T-helper 2 cell treated with Interferon-gamma antibody and Interleukin-4, amounts not matched to agents 100 ng/mL and 5 ng/mL, for 36 hours (primary cell): ENCODE measurements around the gene PSTPIP2. TPM values are rescaled to one million over a fixed set of nuclear protein-coding genes. Genes with fewer than 3 reads are reported as not detected.

ENCODE experiments used
- intact Hi-C: fragments of 100-400 bp; cut with micrococcal nuclease; formaldehyde crosslinking; loops from one replicate; pipeline ENCODE4 v1.15.1; 2023
- total RNA-seq: library from RNA; stranded (reverse); gene quantifications from 2 replicates; pipeline ENCODE4 v1.2.3, GENCODE V29; 2022

The PSTPIP2 gene
- total RNA-seq, 1 donor from 2014 or later: 25.6 TPM

DNA sequence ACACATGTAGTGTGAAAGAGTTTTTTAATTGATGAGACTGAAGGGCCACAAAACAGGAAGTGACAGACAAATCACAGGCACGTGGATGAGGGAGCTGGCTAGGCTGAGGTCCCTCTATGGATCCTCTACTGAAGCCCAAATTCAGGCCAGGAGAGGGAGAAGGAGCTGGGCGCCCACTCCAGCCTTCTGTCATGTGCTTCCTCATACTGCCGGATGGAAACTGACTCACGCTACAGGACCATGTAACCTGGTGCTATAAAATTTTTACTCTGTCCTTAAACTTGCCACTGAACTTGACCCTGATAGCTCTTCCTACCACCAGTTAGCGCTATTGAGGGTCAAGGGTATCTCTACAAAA, 31.3 kb downstream of the PSTPIP2 start:
- intact Hi-C loops: loop anchor here (5.0 kb wide), 1 partner anchor 678 kb away; no protein-coding TSS in a partner anchor

DNA sequence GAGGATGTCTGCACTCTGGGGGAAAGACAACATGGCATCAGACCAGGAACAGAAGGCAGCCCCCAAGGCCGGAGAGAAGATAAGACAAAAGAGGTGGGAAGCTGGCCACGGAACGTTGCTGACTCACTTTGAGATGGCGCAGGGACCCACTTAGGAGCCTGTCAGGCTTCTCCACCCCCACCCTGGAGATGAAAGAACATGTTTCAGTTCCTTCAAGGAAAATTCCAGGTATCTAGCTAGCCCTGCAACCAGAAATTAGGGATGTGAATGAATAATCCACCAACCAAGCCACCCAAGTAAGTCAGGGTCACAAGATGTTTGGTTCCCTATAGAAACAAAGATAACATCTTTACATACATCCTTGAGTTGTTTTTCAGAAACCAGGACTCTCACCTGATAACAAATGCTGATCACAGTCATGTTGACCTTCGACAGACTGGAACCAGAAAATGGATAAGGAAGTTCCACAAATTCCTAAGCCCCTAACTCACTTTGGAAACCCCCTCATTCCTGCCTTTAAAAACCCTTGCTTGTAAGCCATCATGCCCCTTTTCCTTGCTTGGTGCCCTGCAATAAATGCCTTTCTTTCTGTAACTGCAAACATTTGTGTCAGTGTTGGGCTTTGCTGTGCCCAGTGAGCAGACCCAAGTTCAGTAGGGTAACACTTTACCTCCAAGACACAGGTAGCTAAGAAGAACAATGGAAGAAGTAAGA, 31.9 kb downstream of the PSTPIP2 start:
- intact Hi-C loops: loop anchor here (5.0 kb wide), 1 partner anchor 678 kb away; no protein-coding TSS in a partner anchor

DNA sequence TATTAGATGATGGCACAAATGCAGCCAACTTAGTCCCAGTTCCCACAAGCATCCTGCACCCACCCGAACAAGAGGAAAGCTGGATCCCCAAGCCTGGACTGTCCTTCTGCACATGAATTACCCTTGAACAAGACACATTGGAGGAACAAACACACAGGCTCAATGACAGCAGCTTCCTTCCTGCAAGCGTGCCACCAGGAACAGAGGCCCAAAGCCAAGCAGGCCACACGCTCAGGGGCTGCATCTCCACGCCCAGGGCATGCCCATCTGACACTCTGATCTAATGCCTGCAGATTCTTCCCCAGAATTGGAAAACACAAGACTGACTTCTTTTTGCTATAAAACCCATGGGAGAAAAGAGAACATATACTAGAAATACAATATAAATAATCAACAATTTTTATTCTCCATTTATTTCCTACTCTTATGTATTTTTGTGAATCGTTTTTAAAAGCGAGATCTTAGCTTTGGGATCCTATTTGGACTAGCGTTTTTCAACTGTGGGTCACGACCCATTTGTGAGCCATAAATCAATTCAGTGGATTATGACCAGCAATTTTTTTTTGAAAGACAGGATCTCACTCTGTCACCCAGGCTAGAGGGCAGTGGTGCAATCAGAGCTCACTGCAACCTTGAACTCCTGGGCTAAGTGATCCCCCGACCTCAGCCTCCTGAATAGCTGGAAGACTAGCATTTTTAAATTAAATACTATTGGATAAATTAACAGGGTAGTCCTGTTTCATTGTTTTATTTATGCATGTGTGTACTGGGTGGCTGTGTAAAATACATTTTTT, 34.4 kb downstream of the PSTPIP2 start:
- intact Hi-C loops: no loop called here

DNA sequence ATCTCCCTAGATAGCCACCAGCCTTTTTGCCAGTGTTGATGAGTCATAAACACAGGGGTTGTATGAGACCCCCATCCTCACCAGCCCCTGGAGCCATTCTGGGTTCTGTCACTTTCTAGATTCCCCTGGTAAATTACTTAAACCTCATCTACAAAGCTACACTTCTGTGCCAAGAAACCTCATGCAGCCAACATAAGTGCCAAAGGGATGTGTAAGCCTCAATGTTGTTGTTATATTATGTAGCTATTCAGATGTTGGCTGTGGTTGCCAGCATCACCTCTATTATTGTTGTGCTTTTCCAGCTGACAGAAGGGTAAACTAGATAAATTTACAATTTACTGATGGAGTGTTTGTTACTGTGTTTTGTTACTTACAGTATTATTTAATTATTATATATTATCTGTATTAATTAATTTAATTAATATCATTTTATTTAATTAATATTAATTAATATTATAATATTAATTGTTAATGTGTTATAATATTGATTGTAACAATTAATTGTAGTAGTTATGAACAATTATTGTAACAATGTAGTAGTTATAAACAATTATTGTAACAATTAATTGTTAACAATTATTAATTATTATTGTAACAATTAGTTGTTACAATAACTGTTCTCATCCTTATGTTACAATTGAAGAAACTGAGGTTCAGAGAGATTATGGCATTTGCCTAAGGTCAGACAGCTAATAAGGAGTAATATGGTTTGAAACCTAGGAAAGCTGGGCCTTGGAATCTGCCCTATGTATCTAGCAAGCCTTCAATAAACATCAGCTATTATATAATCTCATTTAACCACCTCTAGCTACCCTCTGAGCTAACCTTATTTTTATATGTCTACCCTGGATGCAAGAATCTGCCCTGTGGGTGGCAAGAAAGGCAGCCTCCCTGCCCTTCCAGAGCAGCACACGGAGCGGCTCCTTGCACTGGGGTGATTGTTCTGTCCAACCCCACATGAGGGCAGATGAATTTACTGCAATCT, 36.1 kb downstream of the PSTPIP2 start:
- intact Hi-C loops: no loop called here

DNA sequence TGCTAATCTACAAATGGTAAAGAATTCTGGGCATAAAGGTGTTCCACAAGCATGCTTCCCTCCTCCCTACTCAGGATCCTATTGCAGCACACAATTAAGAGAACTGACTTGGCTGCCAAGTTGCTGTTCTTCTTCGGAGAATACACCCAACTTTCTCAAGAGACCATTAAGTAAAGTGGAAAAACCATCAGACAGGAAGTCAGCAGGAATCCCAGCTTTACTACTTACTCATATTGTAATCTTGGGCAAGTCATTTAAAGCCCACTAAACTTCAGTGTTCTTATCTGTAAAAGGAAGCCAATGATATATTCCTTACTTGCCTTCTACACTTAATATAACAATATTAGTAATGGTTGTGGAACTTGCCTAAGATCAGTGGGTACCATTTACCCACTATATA, 37.8 kb downstream of the PSTPIP2 start:
- intact Hi-C loops: no loop called here

DNA sequence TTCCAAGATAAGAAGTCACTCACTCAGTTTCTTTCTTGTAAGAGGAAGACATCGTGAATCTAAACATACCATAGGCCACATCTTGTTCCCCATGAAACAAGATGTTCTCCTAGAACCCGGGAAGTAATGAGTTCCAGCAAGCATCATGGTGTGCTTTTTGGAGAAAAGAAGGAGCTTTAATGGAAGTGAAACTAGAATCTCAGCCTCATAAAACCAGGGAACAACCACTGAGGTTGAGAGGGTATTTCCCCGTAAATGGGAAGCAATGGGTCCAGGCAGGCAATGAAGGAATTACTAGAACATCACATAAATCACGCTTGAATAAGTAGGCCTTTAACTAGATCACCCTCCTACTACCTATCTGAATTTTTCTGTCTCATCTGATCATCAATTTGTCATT, 40.3 kb downstream of the PSTPIP2 start:
- intact Hi-C loops: no loop called here

DNA sequence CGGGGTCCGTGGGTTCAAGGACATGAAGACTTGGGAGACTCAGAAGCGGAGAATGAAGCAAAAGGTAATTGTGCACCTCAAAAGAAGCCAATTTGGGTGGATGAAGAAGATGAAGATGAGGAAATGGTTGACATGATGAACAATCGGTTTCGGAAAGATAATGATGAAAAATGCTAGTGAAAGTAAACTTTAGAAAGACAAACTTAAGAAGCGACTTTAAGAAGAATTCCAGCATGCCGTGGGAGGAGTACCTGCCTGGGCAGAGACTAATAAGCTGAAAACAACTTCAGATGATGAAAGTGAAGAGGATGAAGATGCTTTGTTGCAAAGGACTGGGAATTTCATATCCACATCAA, 43.5 kb downstream of the PSTPIP2 start:
- intact Hi-C loops: loop anchor here (2.0 to 5.0 kb wide), 2 partner anchors 14 to 44 kb away; partner anchors contain the start of gene PSTPIP2

DNA sequence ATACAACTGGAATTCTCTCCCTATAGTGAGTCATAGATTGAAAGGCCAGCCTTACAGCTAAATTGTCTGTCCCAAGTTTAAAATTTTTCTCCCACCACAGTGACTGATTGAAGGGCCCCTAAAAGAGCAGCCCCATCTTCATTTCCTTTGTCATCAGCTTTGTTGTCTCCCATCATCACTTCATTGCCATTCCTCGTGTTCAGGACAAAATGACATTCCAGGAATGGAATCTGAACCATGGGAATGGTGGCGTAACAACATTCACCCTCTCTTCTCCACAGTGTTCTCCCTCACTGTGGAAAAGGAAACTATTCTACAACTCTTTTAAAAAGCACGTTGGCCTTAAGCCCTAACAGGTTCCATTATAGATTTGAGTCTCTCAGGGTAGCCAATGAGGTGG, 52.1 kb downstream of the PSTPIP2 start:
- intact Hi-C loops: no loop called here

DNA sequence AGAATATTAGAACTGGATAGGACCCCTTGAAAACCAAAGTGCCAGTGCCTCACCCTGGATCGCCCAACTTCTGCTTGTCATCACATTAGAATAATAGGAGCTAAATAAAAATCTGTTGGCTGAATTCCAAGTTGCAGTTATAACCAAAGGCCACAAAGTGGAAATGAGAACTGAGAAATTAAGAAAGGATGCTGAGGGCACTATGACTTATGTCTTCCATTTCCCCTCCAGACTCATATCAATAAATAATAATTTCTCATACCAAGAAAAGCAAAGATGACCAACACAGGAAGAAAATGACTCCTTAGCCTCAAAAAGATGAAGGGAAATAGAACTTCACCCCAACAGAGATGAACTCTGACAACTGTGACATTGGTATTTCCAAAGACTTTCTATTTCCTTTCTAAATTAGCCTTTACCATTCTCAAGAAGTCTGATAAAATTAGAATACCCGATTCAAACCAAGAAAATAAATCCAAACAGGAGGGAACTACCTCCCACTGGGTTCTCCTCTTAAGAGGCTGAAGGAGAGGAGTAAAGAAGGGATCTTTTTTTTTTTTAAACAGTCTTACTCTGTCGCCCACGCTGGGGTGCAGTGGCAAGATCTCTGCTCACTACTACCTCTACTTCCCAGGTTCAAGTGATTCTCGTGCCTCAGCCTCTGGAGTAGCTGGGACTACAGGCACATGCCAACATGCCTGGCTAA, 58.4 kb downstream of the PSTPIP2 start:
- intact Hi-C loops: no loop called here

DNA sequence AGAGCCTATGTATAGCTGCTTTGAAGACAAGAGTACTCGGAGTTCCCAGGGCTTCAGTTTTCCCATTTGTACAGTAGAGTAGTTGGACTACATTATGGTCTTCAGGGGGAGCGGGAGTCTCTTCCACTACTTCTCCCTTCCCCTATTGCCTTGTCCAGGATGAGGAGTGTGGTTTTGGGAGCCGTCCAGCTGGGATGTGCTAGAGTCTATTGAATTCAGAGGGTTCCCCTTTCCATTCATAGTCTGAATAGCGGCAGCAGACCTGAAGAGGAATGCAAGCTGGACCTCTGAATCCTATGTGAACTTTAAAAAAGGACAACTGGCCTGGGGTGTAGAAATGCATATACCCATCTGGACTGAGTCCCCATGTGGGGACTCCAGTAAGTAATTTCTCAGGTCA, 61.4 kb downstream of the PSTPIP2 start:
- intact Hi-C loops: no loop called here

DNA sequence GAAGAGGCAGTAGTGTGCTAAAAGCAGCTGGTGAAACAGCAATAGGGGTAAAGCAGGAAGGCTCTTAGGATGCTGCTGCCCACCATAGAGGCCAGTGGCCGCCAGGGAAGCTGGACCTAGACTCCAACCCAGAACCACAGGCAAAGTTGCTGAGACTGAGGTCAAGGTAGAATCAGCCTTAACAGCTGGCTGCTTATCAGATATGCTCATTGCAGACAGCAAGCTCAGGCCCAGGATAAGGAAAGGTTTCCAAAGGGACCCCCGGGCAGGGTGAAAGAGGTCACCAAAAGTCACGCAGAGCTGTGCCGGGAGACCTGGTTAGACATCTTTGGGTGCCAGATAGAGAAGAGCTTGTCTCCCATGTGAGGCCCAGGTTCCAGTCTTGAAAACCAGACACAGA, 62.0 kb downstream of the PSTPIP2 start:
- intact Hi-C loops: no loop called here

DNA sequence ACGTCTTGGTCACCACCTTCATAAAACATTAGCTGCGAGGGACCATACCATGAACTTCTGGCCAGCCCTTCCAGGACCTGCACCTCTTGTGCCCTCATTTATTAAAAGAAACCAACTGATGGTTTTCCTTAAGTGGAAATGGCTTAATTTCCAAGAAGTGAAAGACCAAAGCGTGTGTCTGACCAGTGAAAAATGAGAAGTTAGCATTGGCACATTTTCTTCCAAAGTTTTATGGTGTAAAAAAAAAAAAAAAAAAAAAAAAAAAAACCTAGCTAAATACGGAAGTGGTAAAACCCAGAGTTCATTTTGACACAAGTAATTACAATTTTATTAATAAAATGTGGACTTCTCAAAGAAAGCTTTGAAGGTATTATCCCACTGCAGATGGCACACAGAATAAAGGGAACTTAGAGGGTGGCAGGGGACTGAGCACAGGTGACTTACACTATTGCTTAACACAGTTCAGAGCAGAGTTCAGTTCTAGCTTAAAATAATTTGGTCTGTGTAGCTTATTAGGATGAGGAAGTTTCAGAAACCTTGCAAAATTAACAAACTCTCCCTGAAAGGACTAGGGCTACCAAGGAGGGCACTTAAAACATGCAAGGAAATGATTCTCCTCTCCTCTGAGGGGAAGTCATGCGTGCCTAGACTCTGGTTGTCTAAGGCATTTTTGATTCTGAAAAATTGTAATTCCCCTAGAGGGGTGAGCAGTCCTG, 62.8 kb downstream of the PSTPIP2 start:
- intact Hi-C loops: no loop called here

DNA sequence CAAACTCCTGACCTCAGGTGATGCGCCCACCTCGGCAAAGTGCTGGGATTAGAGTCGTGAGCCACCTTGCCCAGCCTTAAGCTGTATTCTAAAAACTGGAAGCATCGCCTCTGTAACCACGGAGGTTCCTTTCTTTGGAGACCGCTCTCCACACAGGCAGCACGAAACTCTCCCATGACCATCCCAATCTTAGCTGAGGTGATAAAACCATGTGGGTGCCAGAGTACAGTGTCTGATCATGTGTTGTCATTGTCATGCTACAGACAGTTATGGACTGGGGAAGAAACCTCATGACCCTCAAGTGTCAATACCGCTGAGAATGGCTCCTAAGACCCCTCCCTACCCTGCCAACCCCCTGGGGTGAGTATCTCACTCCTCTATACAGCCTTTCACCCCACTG, 63.5 kb downstream of the PSTPIP2 start:
- intact Hi-C loops: no loop called here

DNA sequence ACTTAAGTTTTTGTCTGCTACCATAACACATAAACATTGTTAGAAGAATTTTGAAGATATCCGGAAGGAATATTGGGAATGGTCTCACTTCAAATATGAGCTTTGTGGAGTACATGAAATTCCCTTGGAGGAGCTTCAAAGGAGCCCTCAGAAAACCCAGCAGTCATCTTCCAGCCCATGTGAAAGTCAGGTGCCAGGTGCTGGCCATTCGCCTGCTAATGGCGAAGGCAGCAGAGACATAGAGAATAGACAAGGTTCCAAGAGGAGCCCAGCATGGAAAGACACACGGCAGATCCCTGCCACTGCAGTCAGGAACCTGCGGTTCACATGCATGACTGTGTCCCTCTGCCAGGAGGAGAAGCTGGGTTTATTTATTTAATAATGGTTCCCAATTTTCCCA, 64.9 kb downstream of the PSTPIP2 start:
- intact Hi-C loops: no loop called here

DNA sequence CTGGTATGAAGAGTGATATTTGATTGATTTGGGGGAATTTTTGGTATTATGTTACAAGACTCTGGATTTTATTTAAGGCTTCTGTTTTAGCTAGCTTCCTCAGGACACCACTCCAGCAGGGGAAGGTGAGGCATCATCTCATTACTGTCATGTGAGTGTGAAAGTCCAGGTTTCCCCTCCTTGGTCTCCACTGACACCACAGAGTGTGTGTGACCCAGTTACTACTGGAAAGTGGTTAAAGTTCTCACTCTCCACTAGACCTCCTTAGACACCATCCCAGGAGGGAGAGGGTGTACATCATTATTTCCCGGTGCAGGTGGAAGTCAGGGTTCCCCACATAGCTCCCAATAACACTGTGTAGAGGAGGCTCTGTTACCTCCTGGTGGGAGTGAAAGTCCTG, 69.1 kb downstream of the PSTPIP2 start:
- intact Hi-C loops: no loop called here

DNA sequence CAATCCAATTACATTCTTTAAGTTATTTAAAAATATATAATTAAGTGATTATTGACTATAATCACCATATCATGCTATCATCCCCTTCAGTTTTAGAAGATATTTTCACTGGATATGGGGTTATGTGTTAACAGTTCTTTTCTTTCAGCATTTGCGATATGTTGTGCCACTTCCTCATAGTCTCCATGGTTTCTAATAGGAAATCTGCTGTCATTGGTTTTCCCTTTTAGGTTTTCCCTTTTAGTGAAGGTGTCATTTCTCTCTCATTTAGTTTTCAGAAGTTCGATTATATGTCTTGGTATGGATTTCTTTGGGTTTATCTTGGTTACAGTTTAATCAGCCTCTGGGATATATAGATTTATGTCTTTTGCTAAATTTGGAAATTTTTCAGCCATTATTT, 70.2 kb downstream of the PSTPIP2 start:
- intact Hi-C loops: no loop called here

DNA sequence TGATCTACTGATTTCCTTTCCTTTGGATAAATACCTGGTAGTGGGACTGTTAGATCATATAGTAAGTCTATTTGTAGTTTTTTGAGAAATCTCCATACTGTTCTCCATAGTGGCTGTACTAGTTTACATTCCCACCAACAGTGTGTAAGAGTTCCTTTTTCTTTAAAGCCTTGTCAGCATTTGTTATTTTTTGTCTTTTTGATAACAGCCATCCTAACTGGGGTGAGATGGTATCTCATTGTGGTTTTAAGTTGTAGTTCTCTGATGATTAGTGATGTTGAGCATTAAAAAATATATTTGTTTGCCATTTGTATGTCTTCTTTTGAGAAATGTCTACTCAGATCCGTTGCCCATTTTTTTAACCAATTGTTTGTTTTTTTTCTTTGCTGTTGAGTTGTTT, 71.0 kb downstream of the PSTPIP2 start:
- intact Hi-C loops: no loop called here

DNA sequence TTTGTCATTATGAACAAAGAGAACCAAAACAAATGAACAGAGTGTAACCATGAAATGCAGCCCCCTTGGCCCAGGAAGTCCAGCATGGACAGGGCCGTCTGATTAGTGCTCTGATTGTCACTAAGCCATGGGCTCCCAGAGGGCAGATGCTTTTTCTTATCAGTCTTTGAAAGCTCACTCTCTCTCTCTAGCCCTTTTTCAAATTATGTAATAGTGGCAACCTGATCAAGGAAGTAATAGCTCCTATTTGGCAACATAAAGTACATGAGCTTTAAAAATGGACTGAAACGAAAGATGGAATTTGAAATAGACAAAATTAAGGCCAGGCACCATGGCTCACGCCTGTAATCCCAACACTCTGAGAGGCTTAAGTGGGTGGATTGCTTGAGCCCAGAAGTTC, 72.5 kb downstream of the PSTPIP2 start:
- intact Hi-C loops: loop anchor here (2.0 to 5.0 kb wide), 3 partner anchors 33 to 73 kb away; partner anchors contain the start of genes EPG5 and PSTPIP2

DNA sequence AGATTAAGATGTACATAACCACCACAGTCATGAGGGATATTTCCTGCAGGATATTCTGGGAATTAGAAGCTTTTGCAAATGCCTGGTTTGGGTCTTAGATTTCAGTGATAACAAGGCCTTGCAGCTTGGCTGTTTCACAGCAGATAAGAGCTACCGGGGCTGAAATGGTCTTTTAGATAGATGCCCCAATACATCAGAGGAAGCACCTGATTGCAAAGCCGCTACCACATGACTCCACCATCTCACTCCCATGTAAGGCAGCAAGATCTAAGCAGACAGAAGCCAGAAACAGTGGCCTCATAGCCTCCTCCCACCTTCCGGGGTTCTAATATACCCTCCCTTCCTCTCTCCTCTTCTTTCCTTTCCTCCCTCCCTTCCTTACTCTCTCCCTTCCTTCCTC, 73.8 kb downstream of the PSTPIP2 start:
- intact Hi-C loops: loop anchor here (2.0 to 5.0 kb wide), 3 partner anchors 31 to 75 kb away; partner anchors contain the start of genes EPG5 and PSTPIP2

DNA sequence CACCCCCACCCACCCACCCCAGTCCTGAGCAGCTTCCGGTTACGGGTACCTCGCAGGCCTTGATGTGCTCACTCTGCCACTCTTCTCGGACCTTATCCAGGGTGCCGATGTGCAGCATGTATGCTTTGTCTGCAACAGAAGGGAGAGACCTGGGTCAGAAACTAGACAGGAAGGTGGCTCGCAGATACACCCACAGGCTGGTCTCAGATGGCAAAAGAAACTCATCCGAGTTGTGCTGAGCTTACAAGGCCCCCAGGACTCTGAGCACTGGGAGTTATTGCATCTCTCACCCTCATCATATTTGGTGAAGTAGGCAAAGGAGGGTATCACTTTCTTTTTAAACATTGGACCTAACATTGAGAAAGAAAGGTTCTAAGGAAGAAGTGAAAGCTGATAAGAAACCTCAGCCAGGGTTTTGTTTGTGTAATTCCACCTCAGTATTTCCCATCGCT, 74.3 kb downstream of the PSTPIP2 start:
- intact Hi-C loops: loop anchor here (2.0 to 5.0 kb wide), 3 partner anchors 31 to 75 kb away; partner anchors contain the start of genes EPG5 and PSTPIP2
